Measurements from ENCODE around the gene PIMREG.

PIMREG gene

GRCh38 chr17:6426356-6427101 lies 17.7 kb upstream of the PIMREG start:
- H2AFZ ChIP-seq (ENCODE audit: low read length), result no peak overlapping the region
- no peaks in the 10 kb centered on the region for H3K9me2 ChIP-seq (replicated peaks; ENCODE audit: low read depth, low read length)
- no peak overlapping the region for H3K4me3 ChIP-seq (ENCODE audit: low read length, poor library complexity, severe bottlenecking)
- H3K4me2 ChIP-seq (ENCODE audit: low read depth, low read length, poor library complexity, severe bottlenecking), result peak overlapping the region; percentile 65
- H3K36me3 ChIP-seq (ENCODE audit: insufficient read depth, low read length), result no peaks in the 10 kb centered on the region
- peaks cover 17% of the 10 kb centered on the region for H3K4me1 ChIP-seq (ENCODE audit: insufficient read depth, low read length, poor library complexity, severe bottlenecking)
- H3K27me3 ChIP-seq (ENCODE audit: insufficient read depth, low read length, poor library complexity, severe bottlenecking), result no peaks in the 10 kb centered on the region
- no peak overlapping the region for H3K9ac ChIP-seq (ENCODE audit: low read depth, low read length, poor library complexity, severe bottlenecking)
- 0 out of 2 replicates have a peak, but pooled peaks cover 6% of the 10 kb centered on the region for H3K9me3 ChIP-seq (ENCODE audit: insufficient read depth, low read depth, low read length)
- no peaks in the 10 kb centered on the region for H3F3A ChIP-seq (ENCODE audit: low read depth)
- no peaks in the 10 kb centered on the region for H3K79me2 ChIP-seq (ENCODE audit: insufficient read depth, low read length)
- H4K20me1 ChIP-seq (ENCODE audit: insufficient read depth, low read length, poor library complexity, severe bottlenecking), result no peaks in the 10 kb centered on the region
- TF ChIP-seq CTCF (conservative IDR thresholded peaks at IDR 0.05; ENCODE audit: low read length) (no peak), EZH2phosphoT487 (IDR thresholded peaks at IDR 0.05; ENCODE audit: borderline replicate concordance) (no peak)

- Histone ChIP-seq H3K36me3 (ENCODE audit: insufficient read depth, low read length) (no peaks in the 10 kb centered on the region), H3K9ac (ENCODE audit: low read depth, low read length, poor library complexity, severe bottlenecking) (no peak overlapping the region), H3F3A (ENCODE audit: low read depth) (no peaks in the 10 kb centered on the region), H3K9me2 (replicated peaks; ENCODE audit: low read depth, low read length) (no peaks in the 10 kb centered on the region), H3K4me1 (ENCODE audit: insufficient read depth, low read length, poor library complexity, severe bottlenecking) (peaks cover 17% of the 10 kb centered on the region), H2AFZ (ENCODE audit: low read length) (no peak overlapping the region), H3K9me3 (ENCODE audit: insufficient read depth, low read depth, low read length) (0 out of 2 replicates have a peak, but pooled peaks cover 6% of the 10 kb centered on the region), H3K27me3 (ENCODE audit: insufficient read depth, low read length, poor library complexity, severe bottlenecking) (no peaks in the 10 kb centered on the region), H3K4me2 (ENCODE audit: low read depth, low read length, poor library complexity, severe bottlenecking) (peak overlapping the region; percentile 65), H3K4me3 (ENCODE audit: low read length, poor library complexity, severe bottlenecking) (peak overlapping the region; percentile 55), H4K20me1 (ENCODE audit: insufficient read depth, low read length, poor library complexity, severe bottlenecking) (no peaks in the 10 kb centered on the region), H3K79me2 (ENCODE audit: insufficient read depth, low read length) (no peaks in the 10 kb centered on the region)
- TF ChIP-seq EZH2phosphoT487 (IDR thresholded peaks at IDR 0.05; ENCODE audit: borderline replicate concordance) (no peak), CTCF (conservative IDR thresholded peaks at IDR 0.05; ENCODE audit: low read length) (peak; percentile 38)
These were observed 16.9 kb upstream of the PIMREG start for GRCh38 chr17:6427279-6427781.

GRCh38 chr17:6428207-6428965 lies 15.9 kb upstream of the PIMREG start:
- Histone ChIP-seq H3K4me1 (ENCODE audit: insufficient read depth, low read length, poor library complexity, severe bottlenecking) (peaks cover 17% of the 10 kb centered on the region), H3K9me3 (ENCODE audit: insufficient read depth, low read depth, low read length) (0 out of 2 replicates have a peak, but pooled peaks cover 6% of the 10 kb centered on the region), H3K4me2 (ENCODE audit: low read depth, low read length, poor library complexity, severe bottlenecking) (peak overlapping the region; percentile 65), H3K27me3 (ENCODE audit: insufficient read depth, low read length, poor library complexity, severe bottlenecking) (no peaks in the 10 kb centered on the region), H3K9ac (ENCODE audit: low read depth, low read length, poor library complexity, severe bottlenecking) (no peak overlapping the region), H3K79me2 (ENCODE audit: insufficient read depth, low read length) (no peaks in the 10 kb centered on the region), H3F3A (ENCODE audit: low read depth) (no peaks in the 10 kb centered on the region), H3K36me3 (ENCODE audit: insufficient read depth, low read length) (no peaks in the 10 kb centered on the region), H3K9me2 (replicated peaks; ENCODE audit: low read depth, low read length) (no peaks in the 10 kb centered on the region), H2AFZ (ENCODE audit: low read length) (no peak overlapping the region), H4K20me1 (ENCODE audit: insufficient read depth, low read length, poor library complexity, severe bottlenecking) (no peaks in the 10 kb centered on the region), H3K4me3 (ENCODE audit: low read length, poor library complexity, severe bottlenecking) (no peak overlapping the region)
- TF ChIP-seq EZH2phosphoT487 (IDR thresholded peaks at IDR 0.05; ENCODE audit: borderline replicate concordance), result no peak
- no peak for TF ChIP-seq CTCF (conservative IDR thresholded peaks at IDR 0.05; ENCODE audit: low read length)

Measured in Loucy (cell line).